ENCODE measurements around the gene SV2B.

DNA sequence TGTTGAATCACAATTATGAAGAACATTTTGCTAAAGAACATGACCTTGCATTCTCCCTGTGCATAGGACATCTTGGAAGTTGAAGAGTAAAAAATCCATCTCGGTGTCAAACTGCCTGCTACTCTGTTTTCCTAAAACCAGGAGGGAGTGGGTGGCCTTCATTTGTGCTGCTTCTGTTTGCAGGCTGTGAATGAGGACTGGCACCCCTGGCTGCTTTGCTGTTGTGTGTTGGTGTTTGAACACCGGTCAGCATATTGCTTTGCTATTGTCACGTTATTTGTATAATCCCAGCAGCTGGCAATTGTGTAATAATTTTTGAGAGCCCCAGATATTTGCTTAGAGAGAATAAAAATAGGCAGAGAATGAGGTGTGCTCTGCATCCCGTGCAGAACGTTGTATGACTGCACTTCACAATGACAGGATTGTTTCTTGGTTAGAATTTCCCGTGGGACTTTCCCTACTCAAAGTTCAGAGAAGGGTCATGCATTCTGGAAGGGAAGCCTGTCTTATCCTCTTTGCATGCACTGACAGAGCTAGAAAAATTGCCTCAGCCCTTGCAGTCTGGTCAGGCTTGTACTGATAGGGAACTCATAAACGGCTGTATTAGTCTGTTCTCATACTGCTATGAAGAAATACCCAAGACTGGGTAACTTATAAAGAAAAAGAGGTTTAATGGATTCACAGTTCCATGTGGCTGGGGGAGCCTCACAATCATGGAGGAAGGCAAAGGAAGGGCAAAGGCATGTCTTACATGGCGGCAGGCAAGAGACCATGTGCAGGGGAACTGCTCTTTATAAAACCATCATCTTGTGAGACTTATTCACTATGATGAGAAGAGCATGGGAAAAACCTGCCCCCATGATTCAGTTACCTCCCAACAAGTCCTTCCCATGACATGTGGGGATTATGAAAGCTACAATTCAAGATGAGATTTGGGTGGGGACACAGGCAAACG is 16.3 kb downstream of the SV2B start:
- no peak for TF ChIP-seq CTCF (IDR thresholded peaks at IDR 0.05; ENCODE audit: insufficient read depth, low read depth, low read length)
- TF ChIP-seq EZH2 (IDR thresholded peaks at IDR 0.05; ENCODE audit: insufficient read depth, low read length): no peak

All from astrocyte (in vitro differentiated cells and primary cell).